DMS 273 (cell line): ENCODE data around the gene TNS2.
"Not testable (repeated sequence)": the region's sequence is repeated elsewhere in the genome, so short reads cannot be mapped to it uniquely, and the experiment has no call there.

Experiments
- DNase-seq: peaks from one replicate; lab custom pipeline; 2025; ENCODE audit not compliant: unreplicated experiment; lab: John Stamatoyannopoulos, UW

TNS2 gene

GRCh38 chr12:53093777-53094393, 44.0 kb downstream of the TNS2 start:
- DNase-seq: no peak

DNA sequence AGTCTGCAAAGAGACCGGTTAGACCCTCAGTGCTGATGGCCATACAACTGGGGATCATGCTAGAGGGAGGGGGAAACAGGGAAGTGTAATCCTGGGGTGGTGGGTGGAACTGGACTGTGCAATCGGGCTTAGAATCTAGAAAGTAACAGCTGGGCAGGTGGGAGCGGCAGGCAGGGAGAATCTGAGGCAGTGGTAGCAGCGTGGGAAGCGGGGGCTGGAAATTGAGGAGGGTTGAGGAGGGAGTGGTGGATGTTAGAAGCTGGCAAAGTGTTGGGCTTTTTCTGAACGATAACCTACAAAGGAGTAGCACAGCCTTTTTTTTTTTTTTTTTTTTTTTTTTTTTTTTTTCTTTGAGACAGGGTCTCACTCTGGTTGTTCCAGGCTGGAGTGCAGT, 44.5 kb downstream of the TNS2 start:
- no peak for DNase-seq

- not testable (repeated sequence) for DNase-seq
These were observed 45.1 kb downstream of the TNS2 start for GRCh38 chr12:53094796-53095595.

- DNase-seq: not testable (repeated sequence)
These were observed 45.7 kb downstream of the TNS2 start for GRCh38 chr12:53095596-53095895.

DNA sequence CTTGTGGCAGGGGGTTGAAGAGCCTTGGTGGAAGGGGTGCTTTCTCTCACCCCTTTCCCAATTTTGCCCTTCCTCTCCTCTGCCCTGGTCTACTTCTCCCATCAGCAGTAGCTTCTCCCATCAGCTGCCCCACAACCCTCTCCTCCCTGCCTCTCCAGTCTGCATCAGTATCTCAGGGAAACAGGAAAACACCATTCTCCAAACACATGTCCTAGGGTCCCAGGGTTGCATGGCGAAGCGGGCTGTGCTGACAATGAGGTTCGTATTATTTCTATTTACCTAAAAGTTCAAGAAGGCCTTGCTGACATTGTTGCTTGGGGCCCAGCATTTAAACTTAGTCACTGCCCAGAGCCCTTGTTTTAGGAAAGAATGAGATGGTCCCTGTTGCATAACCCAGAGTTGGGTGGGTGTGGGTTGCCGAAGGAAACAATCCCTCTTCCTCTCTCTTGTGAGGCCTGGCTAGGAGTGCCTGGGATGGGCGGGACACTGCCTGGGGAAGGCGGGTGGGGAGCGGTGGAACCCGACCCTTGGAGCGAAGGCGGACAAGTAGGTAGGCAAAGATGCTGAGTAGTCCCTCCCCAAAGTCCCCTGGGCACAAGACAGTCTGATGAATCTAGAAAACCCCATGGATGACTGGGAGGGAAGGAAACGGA, 46.4 kb downstream of the TNS2 start:
- no peak for DNase-seq

GRCh38 chr12:53096759-53097158, 46.9 kb downstream of the TNS2 start:
- no peak for DNase-seq

- DNase-seq: no peak
These were observed 47.3 kb downstream of the TNS2 start for GRCh38 chr12:53097207-53097563.

GRCh38 chr12:53097564-53098353, 47.9 kb downstream of the TNS2 start, which contains the start of gene IGFBP6:
TSS of gene IGFBP6 (plus strand) at chr12:53097667. CDS start at chr12:53097718, 51 bp downstream.
- peak; percentile 68 for DNase-seq

- DNase-seq: no peak
These were observed 48.6 kb downstream of the TNS2 start for GRCh38 chr12:53098354-53098981.

DNA sequence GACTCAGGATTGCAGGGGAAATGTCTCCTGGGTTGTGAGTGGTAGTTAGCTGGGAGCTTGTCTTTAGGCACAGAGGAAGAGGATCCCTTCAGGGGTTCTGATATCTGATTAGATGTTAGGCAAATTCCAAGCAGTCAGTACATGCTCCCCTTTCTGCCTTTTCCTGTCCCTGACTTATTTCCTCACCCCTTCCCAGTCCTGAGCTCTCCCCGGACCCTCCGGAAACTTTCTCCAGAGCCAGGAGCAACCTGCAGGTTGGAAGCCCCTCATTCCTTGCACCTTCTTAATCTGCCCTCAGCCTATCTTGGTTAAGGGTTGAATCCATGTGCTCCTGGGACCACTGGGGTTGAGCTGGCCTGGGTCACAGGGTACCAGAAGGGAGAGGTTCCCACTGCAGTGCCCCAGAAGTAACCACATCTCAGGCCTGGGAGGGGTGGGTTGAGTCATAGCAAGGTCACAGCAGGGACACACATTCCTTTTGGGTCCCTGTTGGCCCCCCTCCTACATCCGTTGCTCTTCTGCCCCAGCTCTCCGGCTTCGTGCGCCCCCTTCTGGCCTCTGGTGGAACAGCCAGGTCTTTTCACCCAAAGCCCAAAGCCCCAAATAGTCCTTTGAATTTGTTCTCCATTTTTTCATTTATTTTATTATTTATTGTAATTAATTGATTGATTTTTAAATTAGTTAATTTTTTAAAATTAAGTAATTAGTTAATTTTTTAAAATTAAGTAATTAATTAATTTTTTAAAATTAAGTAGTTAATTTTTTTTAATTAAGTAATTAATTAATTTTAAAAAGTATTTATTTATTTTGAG, 49.4 kb downstream of the TNS2 start:
- peak; percentile 80 for DNase-seq

- no peak for DNase-seq
These were observed 50.7 kb downstream of the TNS2 start for GRCh38 chr12:53100466-53101151.

DNA sequence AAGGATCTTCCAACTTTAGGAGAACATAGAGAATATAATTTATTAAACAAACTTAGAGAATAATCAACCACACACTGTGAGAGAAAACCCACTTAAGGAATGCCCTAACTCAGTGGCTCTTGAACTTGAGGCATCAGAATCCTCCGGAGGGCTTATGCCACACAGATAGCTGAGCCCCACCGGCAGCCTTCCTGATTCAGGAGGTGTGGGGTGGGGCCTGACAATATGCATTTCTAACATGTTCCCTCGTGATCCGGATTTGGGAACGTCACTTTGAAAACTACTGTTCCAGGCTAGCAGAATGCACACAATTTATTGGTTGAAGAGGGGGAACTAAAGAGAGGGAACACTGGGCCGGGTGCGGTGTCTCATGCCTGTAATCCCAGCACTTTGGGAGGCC, 51.4 kb downstream of the TNS2 start:
- DNase-seq: no peak

- DNase-seq: no peak
These were observed 52.3 kb downstream of the TNS2 start for GRCh38 chr12:53101931-53102781.

DNA sequence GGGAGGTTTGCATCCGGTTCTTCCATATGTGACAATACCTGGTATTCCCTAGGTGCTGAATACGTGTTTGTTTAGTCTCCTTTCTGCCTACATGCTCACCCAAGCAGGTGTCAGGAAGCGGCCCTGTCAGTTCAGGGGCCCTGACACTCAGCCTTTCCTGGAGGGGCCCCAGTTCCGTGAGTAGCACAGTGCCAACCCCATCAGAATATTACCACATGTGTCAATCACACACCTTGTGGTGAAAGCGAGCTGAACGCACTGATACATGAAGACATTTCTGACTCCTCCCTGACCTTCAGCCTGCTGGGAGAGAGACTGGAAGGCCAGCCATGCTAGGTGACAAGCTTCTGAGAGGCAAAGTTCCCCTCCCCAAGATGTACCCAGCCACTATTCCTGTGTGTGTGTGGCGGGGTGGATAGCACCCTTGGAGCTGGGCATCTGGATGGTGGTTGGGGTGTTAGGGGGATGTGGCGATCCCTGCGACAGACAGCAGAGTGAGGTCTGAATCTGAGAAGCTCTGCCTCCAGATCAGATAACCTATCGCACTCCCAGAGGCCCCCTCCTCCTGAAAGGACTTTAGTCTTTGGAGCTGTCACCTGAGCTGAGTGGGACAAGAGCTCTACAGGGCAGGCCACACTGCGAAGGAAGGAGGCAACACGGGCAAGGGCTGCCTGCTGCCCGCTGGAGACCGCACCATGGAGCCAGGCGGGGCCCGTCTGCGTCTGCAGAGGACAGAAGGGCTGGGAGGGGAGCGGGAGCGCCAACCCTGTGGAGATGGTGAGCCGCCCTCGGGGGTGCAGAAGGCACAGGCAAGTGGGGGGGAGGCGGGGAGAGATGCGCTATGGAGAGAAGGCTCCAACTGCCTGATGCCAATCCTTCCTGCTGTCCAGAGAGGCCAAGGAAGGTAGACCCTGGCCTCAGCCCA, 53.3 kb downstream of the TNS2 start, which contains the start of gene SOAT2:
Gene SOAT2, plus strand, starts transcription at position 604 of the 925 bp plus-strand sequence. Its CDS starts 92 bp downstream, at position 696.
- no peak for DNase-seq

GRCh38 chr12:53103860-53104305, 54.0 kb downstream of the TNS2 start:
- no peak for DNase-seq

GRCh38 chr12:53105256-53105655, 55.4 kb downstream of the TNS2 start:
- DNase-seq: no peak

DNA sequence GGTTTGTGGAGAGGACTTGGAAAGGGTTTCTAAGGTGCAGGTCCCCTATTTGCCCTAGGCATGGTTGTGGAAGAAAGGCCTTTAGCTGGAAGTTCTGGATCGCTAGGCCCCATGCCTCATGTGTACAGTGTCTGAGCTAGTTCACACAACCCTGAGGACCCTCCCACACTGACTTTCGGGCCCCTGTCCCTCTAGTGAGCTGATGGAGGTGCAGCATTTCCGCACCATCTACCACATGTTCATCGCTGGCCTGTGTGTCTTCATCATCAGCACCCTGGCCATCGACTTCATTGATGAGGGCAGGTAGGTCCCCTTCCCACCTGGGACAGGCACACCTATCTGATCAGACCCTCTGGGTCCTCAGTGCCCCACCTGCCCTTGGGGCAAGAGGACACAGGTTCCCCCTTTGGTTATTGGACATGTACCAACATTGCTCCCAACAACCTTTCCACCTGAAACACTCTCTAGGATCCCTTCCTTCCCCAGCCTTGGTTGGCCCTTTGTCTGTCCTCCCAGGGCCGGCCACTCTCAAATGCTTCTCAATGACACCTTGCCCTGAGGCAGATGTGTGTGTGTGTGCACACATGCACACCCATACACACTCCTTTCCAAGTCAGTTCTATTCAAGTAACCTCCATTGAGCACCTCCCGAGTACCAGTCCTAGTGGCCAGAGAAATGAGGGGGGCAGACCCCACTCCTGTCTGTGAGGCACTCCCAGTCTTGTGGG, 56.0 kb downstream of the TNS2 start:
- no peak for DNase-seq
